CD14-positive monocyte (primary cell): ENCODE results near the gene MYO1G. TPM values are rescaled to one million over a fixed set of nuclear protein-coding genes. Genes with fewer than 3 reads are reported as not detected.

ENCODE experiments used
- DNase-seq, 3 donors: peaks; one replicate each; pipeline ENCODE4 v3.0.0-alpha.2; 2011 to 2022
- H2AFZ ChIP-seq: 2 replicates; pipeline ENCODE4 v1.6.0; 2012; ENCODE audit warnings: mild to moderate bottlenecking, low read depth, low read length, inconsistent platforms; ENCODE audit not compliant: insufficient read depth, poor library complexity, severe bottlenecking
- H3K27ac ChIP-seq, 2 donors: 1 replicate in 1 of 2; 2 replicates in 1 of 2; pipeline ENCODE4 v1.5.1; 2012 to 2013; ENCODE audit warnings: low read length in 2 of 2, control low read depth in 1 of 2, inconsistent platforms in 1 of 2, low read depth in 1 of 2, mild to moderate bottlenecking in 1 of 2
- H3K27me3 ChIP-seq, 2 donors: one replicate each; pipeline versions ENCODE4 v1.6.0 to v1.6.1; 2011 to 2013; ENCODE audit warnings: low read length in 2 of 2; ENCODE audit not compliant: control insufficient read depth in 2 of 2, insufficient read depth in 2 of 2
- H3K36me3 ChIP-seq, 2 donors: replicated peaks in 1 of 2; 1 replicate in 1 of 2; 2 replicates in 1 of 2; pipeline versions ENCODE4 v1.5.1 to v1.6.1; 2012 to 2013; ENCODE audit warnings: low read length in 2 of 2, control low read depth in 1 of 2, inconsistent platforms in 1 of 2, mild to moderate bottlenecking in 1 of 2; ENCODE audit not compliant: insufficient read depth in 2 of 2, control insufficient read depth in 1 of 2
- H3K4me1 ChIP-seq, 2 donors: 1 replicate in 1 of 2; 2 replicates in 1 of 2; pipeline versions ENCODE4 v1.5.1 to v1.6.1; 2012 to 2013; ENCODE audit warnings: low read length in 2 of 2, control low read depth in 1 of 2, inconsistent platforms in 1 of 2, mild to moderate bottlenecking in 1 of 2, moderate library complexity in 1 of 2; ENCODE audit not compliant: insufficient read depth in 2 of 2, control insufficient read depth in 1 of 2
- H3K4me2 ChIP-seq: replicated peaks from 2 replicates; pipeline ENCODE3; 2012; ENCODE audit warnings: low read length, moderate library complexity, mild to moderate bottlenecking; ENCODE audit not compliant: poor library complexity, severe bottlenecking; ENCODE audit errors: extremely low read depth
- H3K4me3 ChIP-seq, 3 experiments: fragments of 200-600 bp in 1 of 3; sonication (generic) in 1 of 3; replicated peaks in 1 of 3; 1 replicate in 2 of 3; 2 replicates in 1 of 3; pipeline ENCODE4 v1.5.1; 2011 to 2013; ENCODE audit warnings: low read length in 3 of 3, mild to moderate bottlenecking in 3 of 3, control low read depth in 2 of 3, low read depth in 2 of 3, inconsistent platforms in 1 of 3, moderate library complexity in 1 of 3
- H3K79me2 ChIP-seq: 2 replicates; pipeline ENCODE4 v1.6.0; 2012; ENCODE audit warnings: mild to moderate bottlenecking, control low read depth, inconsistent platforms, low read length, moderate library complexity; ENCODE audit not compliant: insufficient read depth
- H3K9ac ChIP-seq: 2 replicates; pipeline ENCODE4 v1.6.0; 2017; ENCODE audit warnings: low read length, mild to moderate bottlenecking; ENCODE audit not compliant: insufficient read depth, poor library complexity, severe bottlenecking
- H3K9me3 ChIP-seq, 2 donors: replicated peaks in 1 of 2; 1 replicate in 1 of 2; 2 replicates in 1 of 2; pipeline versions ENCODE4 v1.5.1 to v1.6.1; 2012 to 2013; ENCODE audit warnings: low read length in 2 of 2, control low read depth in 1 of 2; ENCODE audit not compliant: control insufficient read depth in 1 of 2, insufficient read depth in 1 of 2
- H4K20me1 ChIP-seq: 2 replicates; pipeline ENCODE4 v1.6.0; 2012; ENCODE audit warnings: mild to moderate bottlenecking, low read length, control low read depth, moderate library complexity; ENCODE audit not compliant: insufficient read depth
- H3K27ac Mint-ChIP-seq, 7 donors: one replicate each; pipeline ENCODE4 v1.8.0; 2020; ENCODE audit warnings: mild to moderate bottlenecking in 7 of 7, mixed read lengths in 7 of 7, moderate library complexity in 6 of 7, inconsistent platforms in 2 of 7
- H3K27me3 Mint-ChIP-seq, 3 donors: one replicate each; pipeline ENCODE4 v1.8.0; 2021 to 2022; ENCODE audit warnings: low read depth in 3 of 3, mild to moderate bottlenecking in 3 of 3, mixed read lengths in 3 of 3, moderate library complexity in 3 of 3, inconsistent platforms in 1 of 3
- H3K36me3 Mint-ChIP-seq, 2 donors: one replicate each; pipeline ENCODE4 v1.8.0; 2020; ENCODE audit warnings: mixed read lengths in 2 of 2, inconsistent platforms in 1 of 2, mild to moderate bottlenecking in 1 of 2
- H3K4me1 Mint-ChIP-seq: one replicate; pipeline ENCODE4 v1.8.0; 2020; ENCODE audit warnings: mild to moderate bottlenecking, mixed read lengths
- H3K4me3 Mint-ChIP-seq, 2 donors: one replicate each; pipeline ENCODE4 v1.8.0; 2020; ENCODE audit warnings: mild to moderate bottlenecking in 2 of 2, mixed read lengths in 2 of 2, moderate library complexity in 1 of 2
- H3K9me3 Mint-ChIP-seq, 7 donors: one replicate each; pipeline ENCODE4 v1.8.0; 2020 to 2022; ENCODE audit warnings: mixed read lengths in 7 of 7, mild to moderate bottlenecking in 6 of 7, moderate library complexity in 6 of 7, inconsistent platforms in 2 of 7
- CTCF ChIP-seq: fragments of 200-600 bp; IDR thresholded peaks from one replicate; pipeline ENCODE4 v1.8.0; 2022; ENCODE audit warnings: antibody characterized with exemption, mild to moderate bottlenecking
- WGBS: methylation state at CpG from one replicate; pipeline ENCODE4 v1.1.5; 2013; ENCODE audit warnings: missing lambda C conversion rate; ENCODE audit not compliant: insufficient coverage; 5-methylcytosine and 5-hydroxymethylcytosine counted together
- intact Hi-C, 2 donors: fragments of 100-400 bp; cut with micrococcal nuclease; formaldehyde crosslinking; loops; one replicate each; pipeline versions ENCODE4 v1.15.0 to v1.15.1; 2023
- polyA plus RNA-seq, 3 donors: library from polyadenylated mRNA; depleted of rRNA in 1 of 3; unstranded in 2 of 3; stranded (reverse) in 1 of 3; fragments of 300-500 nt in 2 of 3; fragments of >200 nt in 1 of 3; fragmentation: Illumina TruSeq in 2 of 3; gene quantifications; 1 replicate in 2 of 3; 2 replicates in 1 of 3; pipeline ENCODE4 v1.2.3, GENCODE V29; 2012 to 2021

The MYO1G gene
- polyA plus RNA-seq, 3 donors: 119 to 314 (median 135) TPM

DNA sequence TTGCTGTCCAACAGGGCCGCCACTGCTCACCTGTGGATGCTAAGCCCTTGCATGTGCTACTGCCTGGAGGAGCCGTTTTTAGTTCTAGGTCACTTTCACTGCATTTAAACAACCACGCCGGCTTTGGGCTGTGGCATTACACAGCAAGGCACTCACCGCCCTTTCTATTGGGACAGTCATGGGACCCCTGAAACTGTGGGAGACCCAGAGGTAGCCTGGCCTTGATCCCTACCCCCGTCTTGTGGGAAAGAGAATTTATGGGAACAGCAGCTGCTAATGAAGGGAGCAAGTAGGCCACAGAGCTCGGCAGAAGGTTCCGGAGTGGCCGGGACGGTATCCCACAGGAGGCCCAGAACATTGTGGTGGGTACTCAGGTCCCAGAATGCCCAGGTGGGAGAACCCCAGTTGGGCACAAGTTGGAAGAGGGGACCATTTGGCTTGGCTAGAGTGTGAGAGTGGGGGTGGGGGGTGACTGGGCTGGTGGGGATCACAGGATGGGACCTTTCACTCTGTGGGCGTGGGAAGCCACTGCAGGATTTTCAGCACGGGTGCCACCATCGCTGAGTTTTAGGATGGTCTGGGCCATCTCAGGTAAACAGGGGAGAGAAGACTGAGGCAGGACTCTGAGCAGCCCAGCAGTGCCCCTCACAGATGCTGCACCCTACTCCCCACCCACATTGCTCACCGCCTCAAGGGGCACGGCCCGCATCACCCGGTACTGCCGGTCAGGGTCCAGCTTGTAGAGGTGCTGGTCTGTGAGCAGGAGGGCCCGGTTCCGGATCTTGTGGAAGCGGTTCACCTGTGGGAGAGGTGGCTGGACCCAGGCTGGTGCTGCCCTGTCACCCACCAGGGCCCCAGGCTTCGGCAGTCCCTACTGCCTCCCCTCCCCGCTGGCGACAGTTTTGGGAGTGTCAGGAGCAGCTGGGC lies 15.2 kb downstream of the MYO1G start:
- Histone ChIP-seq H4K20me1 (peaks cover 88% of the 10 kb centered on the region), H3K27me3 (no peaks in the 10 kb centered on the region), H3K4me1 (peaks cover 18 to 20% of the 10 kb centered on the region in 2 donors), H2AFZ (no peak overlapping the region), H3K36me3 (peaks cover 60 to 68% of the 10 kb centered on the region in 2 donors), H3K9ac (no peak overlapping the region), H3K9me3 (peaks cover 0 to 5% of the 10 kb centered on the region in 2 donors), H3K27ac (no peak overlapping the region), H3K4me2 (no peak overlapping the region), H3K79me2 (no peaks in the 10 kb centered on the region), H3K4me3 (no peak overlapping the region)
- no peak for TF ChIP-seq CTCF
- intact Hi-C loops: no loop called here
- Mint-ChIP-seq H3K27me3 (peaks cover 0 to 4% (median 0%) of the 10 kb centered on the region in 3 donors), H3K27ac (peak overlapping the region in 4 of 7 donors; percentile 15 to 73 (median 66)), H3K4me1 (peaks cover 22% of the 10 kb centered on the region), H3K36me3 (peaks cover 49 to 56% of the 10 kb centered on the region in 2 donors), H3K4me3 (no peak overlapping the region), H3K9me3 (peaks cover 0 to 2% (median 0%) of the 10 kb centered on the region in 7 donors)
- WGBS: 98% methylated on average over 15 of the region's 24 CpGs
- DNase-seq: peak in 1 of 3 donors; percentile 7

- H3K9me3 ChIP-seq: peaks cover 0 to 5% of the 10 kb centered on the region in 2 donors
- Mint-ChIP-seq H3K27ac (peak overlapping the region in 1 of 7 donors; percentile 40), H3K36me3 (peaks cover 39 to 46% of the 10 kb centered on the region in 2 donors), H3K9me3 (peaks cover 0 to 2% (median 0%) of the 10 kb centered on the region in 7 donors), H3K4me1 (peaks cover 22% of the 10 kb centered on the region), H3K4me3 (no peak overlapping the region), H3K27me3 (peaks cover 0 to 6% (median 3%) of the 10 kb centered on the region in 3 donors)
- H3K9ac ChIP-seq: no peak overlapping the region
- H4K20me1 ChIP-seq: peaks cover 78% of the 10 kb centered on the region
- H3K27me3 ChIP-seq: no peaks in the 10 kb centered on the region
- H3K27ac ChIP-seq: no peak overlapping the region
- peaks cover 18 to 21% of the 10 kb centered on the region in 2 donors for H3K4me1 ChIP-seq
- DNase-seq: peak in 1 of 3 donors; percentile 15
- 83% methylated on average over 57 of the region's 76 CpGs for WGBS
- TF ChIP-seq CTCF: no peak
- H3K4me3 ChIP-seq: no peak overlapping the region
- H3K4me2 ChIP-seq: no peak overlapping the region
- intact Hi-C loops: no loop called here
- H2AFZ ChIP-seq: no peak overlapping the region
- no peaks in the 10 kb centered on the region for H3K79me2 ChIP-seq
- H3K36me3 ChIP-seq: peaks cover 51 to 59% of the 10 kb centered on the region in 2 donors
Observed at GRCh38 chr7:44962483-44963251, 16.1 kb downstream of the MYO1G start.
